Body of pancreas (tissue), 4 donors: ENCODE data around the gene LTBR. TPM values are rescaled to one million over a fixed set of nuclear protein-coding genes. Genes with fewer than 3 reads are reported as not detected.

ENCODE experiments used
- ATAC-seq: fragments of 150-250 bp; one replicate; pipeline ENCODE4 v1.9.1; 2016
- DNase-seq, 4 donors: peaks; one replicate each; pipeline ENCODE4 v3.0.0-alpha.2; 2019
- H3K27ac ChIP-seq, 4 donors: fragments of 200-600 bp; sonication (generic); 1 replicate in 3 of 4; 2 replicates in 1 of 4; pipeline versions ENCODE4 v1.5.1 to v1.6.1; 2016 to 2019; ENCODE audit warnings: mild to moderate bottlenecking in 1 of 4, mixed read lengths in 1 of 4, moderate library complexity in 1 of 4
- H3K27me3 ChIP-seq, 2 donors: fragments of 200-600 bp; sonication (generic); one replicate each; pipeline ENCODE4 v1.6.0; 2016; ENCODE audit warnings: mild to moderate bottlenecking in 1 of 2
- H3K36me3 ChIP-seq, 2 donors: fragments of 200-600 bp; sonication (generic); replicated peaks in 1 of 2; 2 replicates each; pipeline ENCODE4 v1.5.1; 2016; ENCODE audit warnings: low read depth in 2 of 2; ENCODE audit not compliant: insufficient read depth in 1 of 2
- H3K4me1 ChIP-seq: fragments of 200-600 bp; sonication (generic); one replicate; pipeline ENCODE4 v1.6.0; 2016
- H3K4me3 ChIP-seq, 2 donors: fragments of 200-600 bp; sonication (generic); 1 replicate in 1 of 2; 2 replicates in 1 of 2; pipeline ENCODE4 v1.5.1; 2016 to 2019
- H3K9me3 ChIP-seq, 3 donors: fragments of 200-600 bp; sonication (generic); 1 replicate in 2 of 3; 2 replicates in 1 of 3; pipeline ENCODE4 v1.5.1; 2016
- CTCF ChIP-seq, 7 experiments: fragments of 450-650 bp in 4 of 7; fragments of 200-600 bp in 3 of 7; sonication (generic) in 3 of 7; IDR thresholded peaks; one replicate each; pipeline ENCODE4 v1.5.1; 2016 to 2019; ENCODE audit warnings: antibody characterized with exemption in 7 of 7
- POLR2A ChIP-seq, 3 donors: fragments of 450-650 bp; IDR thresholded peaks; one replicate each; pipeline ENCODE4 v1.6.1; 2016; ENCODE audit warnings: antibody characterized with exemption in 3 of 3, mild to moderate bottlenecking in 2 of 3
- WGBS, 2 donors: methylation state at CpG; one replicate each; pipeline ENCODE4 v1.1.5; 2017; 5-methylcytosine and 5-hydroxymethylcytosine counted together
- intact Hi-C: fragments of 100-400 bp; cut with DNase I; formaldehyde crosslinking; loops from one replicate; pipeline ENCODE4 v1.15.1; 2023
- total RNA-seq, 2 donors: library from RNA; depleted of rRNA; stranded (reverse); fragments of >200 nt; gene quantifications; one replicate each; pipeline ENCODE4 v1.1.0, GENCODE V29; 2016

The LTBR gene
- total RNA-seq, 2 donors from 2014 or later, result 111 to 173 TPM

- 73 to 79% methylated on average over 14 of the region's 14 CpGs for WGBS, 2 donors
- Histone ChIP-seq H3K4me3 (no peak overlapping the region), H3K36me3 (no peaks in the 10 kb centered on the region), H3K27ac (peak overlapping the region in 1 of 4 donors; percentile 42), H3K9me3 (no peaks in the 10 kb centered on the region), H3K27me3 (no peaks in the 10 kb centered on the region), H3K4me1 (peaks cover 13% of the 10 kb centered on the region)
- intact Hi-C loops, result no loop called here
- ATAC-seq, result no peak
- DNase-seq, result peak in 2 of 4 donors; percentile 42 to 48
- no peak for TF ChIP-seq POLR2A (IDR thresholded peaks at IDR 0.05)
- TF ChIP-seq CTCF (IDR thresholded peaks at IDR 0.05), result no peak
Observed at GRCh38 chr12:6361834-6362233, 22.1 kb upstream of the LTBR start.

GRCh38 chr12:6362403-6362802 is 21.6 kb upstream of the LTBR start:
- no peak for TF ChIP-seq CTCF (IDR thresholded peaks at IDR 0.05)
- TF ChIP-seq POLR2A (IDR thresholded peaks at IDR 0.05), result no peak
- 46 to 62% methylated on average over 3 of the region's 3 CpGs for WGBS, 2 donors
- no peak for DNase-seq
- Histone ChIP-seq H3K27ac (peak overlapping the region in 1 of 4 donors; percentile 42), H3K4me1 (peaks cover 13% of the 10 kb centered on the region), H3K4me3 (no peak overlapping the region), H3K9me3 (no peaks in the 10 kb centered on the region), H3K36me3 (no peaks in the 10 kb centered on the region), H3K27me3 (no peaks in the 10 kb centered on the region)
- intact Hi-C loops, result no loop called here
- ATAC-seq, result no peak

GRCh38 chr12:6363010-6363329 is 21.0 kb upstream of the LTBR start:
- peaks cover 13% of the 10 kb centered on the region for H3K4me1 ChIP-seq
- 19 to 21% methylated on average over 4 of the region's 4 CpGs for WGBS, 2 donors
- no peaks in the 10 kb centered on the region for H3K27me3 ChIP-seq
- no peak for TF ChIP-seq CTCF (IDR thresholded peaks at IDR 0.05)
- TF ChIP-seq POLR2A (IDR thresholded peaks at IDR 0.05), result no peak
- intact Hi-C loops, result no loop called here
- no peak for DNase-seq
- peak overlapping the region in 3 of 4 donors; percentile 85 to 97 (median 92) for H3K27ac ChIP-seq
- H3K36me3 ChIP-seq, result no peaks in the 10 kb centered on the region
- no peak overlapping the region for H3K4me3 ChIP-seq
- ATAC-seq, result no peak
- H3K9me3 ChIP-seq, result no peaks in the 10 kb centered on the region

GRCh38 chr12:6363330-6364043 is 20.5 kb upstream of the LTBR start:
- DNase-seq (peak; percentile 81 to 87 (median 85)), ATAC-seq (peak; percentile 93)
- Histone ChIP-seq H3K27me3 (no peaks in the 10 kb centered on the region), H3K4me3 (peak overlapping the region; percentile 24 to 62), H3K36me3 (no peaks in the 10 kb centered on the region), H3K9me3 (no peaks in the 10 kb centered on the region), H3K4me1 (peaks cover 13% of the 10 kb centered on the region), H3K27ac (peak overlapping the region; percentile 76 to 97 (median 88))
- peak; percentile 72 to 83 (median 82) for TF ChIP-seq POLR2A (IDR thresholded peaks at IDR 0.05)
- peak in 2 of 7 experiments; percentile 9 to 25 for TF ChIP-seq CTCF (IDR thresholded peaks at IDR 0.05)
- 1 to 2% methylated on average over 14 to 59 of the region's 59 CpGs for WGBS, 2 donors
- intact Hi-C loops, result no loop called here

- peak overlapping the region in 1 of 2 donors; percentile 62 for H3K4me3 ChIP-seq
- no peaks in the 10 kb centered on the region for H3K9me3 ChIP-seq
- peak; percentile 3 for ATAC-seq
- H3K27me3 ChIP-seq, result no peaks in the 10 kb centered on the region
- no peak for TF ChIP-seq POLR2A (IDR thresholded peaks at IDR 0.05)
- TF ChIP-seq CTCF (IDR thresholded peaks at IDR 0.05), result no peak
- no peaks in the 10 kb centered on the region for H3K36me3 ChIP-seq
- H3K4me1 ChIP-seq, result peaks cover 13% of the 10 kb centered on the region
- intact Hi-C loops, result no loop called here
- DNase-seq, result no peak
- WGBS, 2 donors, result 13 to 18% methylated on average over 15 of the region's 15 CpGs
- peak overlapping the region; percentile 76 to 97 (median 88) for H3K27ac ChIP-seq
Observed at GRCh38 chr12:6364044-6364374, 20.0 kb upstream of the LTBR start.
